IPS-15b (cell line): Measurements from ENCODE around the gene SDHAF1.
"Not testable (repeated sequence)": the region's sequence is repeated elsewhere in the genome, so short reads cannot be mapped to it uniquely, and the experiment has no call there.

ENCODE experiments used
- H3K27me3 ChIP-seq: one replicate; pipeline ENCODE4 v1.6.1; 2013; ENCODE audit warnings: low read length; ENCODE audit not compliant: control insufficient read depth, insufficient read depth
- H3K36me3 ChIP-seq: one replicate; pipeline ENCODE4 v1.6.1; 2013; ENCODE audit warnings: low read length; ENCODE audit not compliant: control insufficient read depth, insufficient read depth
- H3K4me1 ChIP-seq: one replicate; pipeline ENCODE4 v1.6.1; 2013; ENCODE audit warnings: mild to moderate bottlenecking, low read length; ENCODE audit not compliant: control insufficient read depth, insufficient read depth
- H3K4me3 ChIP-seq: one replicate; pipeline ENCODE4 v1.5.1; 2013; ENCODE audit warnings: low read depth, low read length
- H3K9ac ChIP-seq: one replicate; pipeline ENCODE4 v1.6.1; 2013; ENCODE audit warnings: low read depth, mild to moderate bottlenecking, low read length
- H3K9me3 ChIP-seq: one replicate; pipeline ENCODE4 v1.6.1; 2013; ENCODE audit warnings: mild to moderate bottlenecking, low read length; ENCODE audit not compliant: control insufficient read depth, insufficient read depth

Gene SDHAF1

GRCh38 chr19:35973487-35973886, 21.5 kb upstream of the SDHAF1 start:
- no peak overlapping the region for H3K9ac ChIP-seq
- no peaks in the 10 kb centered on the region for H3K9me3 ChIP-seq
- no peaks in the 10 kb centered on the region for H3K36me3 ChIP-seq
- no peaks in the 10 kb centered on the region for H3K27me3 ChIP-seq
- no peak overlapping the region for H3K4me3 ChIP-seq
- no peaks in the 10 kb centered on the region for H3K4me1 ChIP-seq

DNA sequence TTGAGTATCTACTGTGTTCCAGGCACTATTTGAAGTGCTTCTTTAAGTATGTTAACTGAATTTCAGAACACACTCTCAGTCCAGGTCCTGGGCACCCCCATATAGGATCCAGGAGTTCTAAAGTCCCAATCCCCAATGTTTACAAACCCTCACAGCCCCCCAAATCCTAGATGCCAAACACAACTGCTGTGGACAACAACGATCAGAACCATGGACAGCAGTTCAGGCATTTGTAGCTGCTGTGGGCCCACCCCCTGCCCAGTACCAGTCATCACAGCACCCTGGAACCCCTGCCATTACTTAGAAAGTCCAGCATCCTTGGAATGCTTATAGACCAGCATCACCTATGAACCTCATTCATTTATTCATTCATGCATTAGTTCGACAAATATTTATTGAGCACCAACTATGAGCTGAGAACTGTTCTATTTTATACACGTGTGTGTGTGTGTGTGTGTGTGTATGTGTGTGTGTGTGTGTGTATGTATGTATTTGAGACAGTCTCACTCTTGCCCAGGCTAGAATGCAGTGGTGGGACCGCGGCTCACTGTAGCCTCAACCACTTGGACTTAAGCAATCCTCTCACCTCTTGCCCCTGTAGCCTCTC, 19.3 kb upstream of the SDHAF1 start:
- Histone ChIP-seq H3K4me1 (no peaks in the 10 kb centered on the region), H3K36me3 (no peaks in the 10 kb centered on the region), H3K27me3 (no peaks in the 10 kb centered on the region), H3K4me3 (no peak overlapping the region), H3K9me3 (no peaks in the 10 kb centered on the region), H3K9ac (no peak overlapping the region)

GRCh38 chr19:35977446-35978222, 17.4 kb upstream of the SDHAF1 start:
- Histone ChIP-seq H3K27me3 (peaks cover 3% of the 10 kb centered on the region), H3K4me1 (no peaks in the 10 kb centered on the region), H3K9ac (no peak overlapping the region), H3K4me3 (no peak overlapping the region), H3K9me3 (no peaks in the 10 kb centered on the region), H3K36me3 (no peaks in the 10 kb centered on the region)

GRCh38 chr19:35978271-35978670, 16.7 kb upstream of the SDHAF1 start:
- H3K9me3 ChIP-seq, result no peaks in the 10 kb centered on the region
- H3K4me1 ChIP-seq, result no peaks in the 10 kb centered on the region
- no peak overlapping the region for H3K4me3 ChIP-seq
- H3K27me3 ChIP-seq, result peaks cover 3% of the 10 kb centered on the region
- no peak overlapping the region for H3K9ac ChIP-seq
- no peaks in the 10 kb centered on the region for H3K36me3 ChIP-seq

DNA sequence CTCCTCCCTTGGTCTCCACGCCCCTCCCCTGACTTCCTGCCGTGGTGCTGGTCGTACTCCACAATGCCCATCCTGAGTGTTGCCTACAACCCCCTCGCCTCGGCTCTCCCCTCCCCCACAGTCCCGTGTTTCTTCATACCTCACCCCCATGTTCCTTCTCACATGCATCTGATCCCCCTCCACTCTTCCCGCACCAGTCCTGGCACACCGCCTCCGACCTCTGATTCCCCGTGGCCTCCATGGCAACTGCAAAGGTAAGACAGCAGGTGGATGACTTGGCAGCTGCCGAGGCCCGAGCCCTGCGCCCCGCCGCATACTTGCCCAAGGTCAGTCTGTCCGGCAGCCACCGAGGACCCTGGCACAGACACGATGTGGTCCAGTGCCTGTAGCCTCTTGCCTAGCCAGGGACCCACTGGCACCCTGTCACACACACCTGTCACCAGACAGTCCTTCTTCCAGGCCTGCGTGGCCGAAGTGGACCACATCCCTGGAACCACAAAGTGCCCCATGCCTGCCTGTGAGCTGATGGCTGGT, 16.1 kb upstream of the SDHAF1 start:
- peaks cover 6% of the 10 kb centered on the region for H3K27me3 ChIP-seq
- H3K4me3 ChIP-seq, result no peak overlapping the region
- H3K9ac ChIP-seq, result no peak overlapping the region
- no peaks in the 10 kb centered on the region for H3K9me3 ChIP-seq
- H3K4me1 ChIP-seq, result no peaks in the 10 kb centered on the region
- H3K36me3 ChIP-seq, result no peaks in the 10 kb centered on the region

DNA sequence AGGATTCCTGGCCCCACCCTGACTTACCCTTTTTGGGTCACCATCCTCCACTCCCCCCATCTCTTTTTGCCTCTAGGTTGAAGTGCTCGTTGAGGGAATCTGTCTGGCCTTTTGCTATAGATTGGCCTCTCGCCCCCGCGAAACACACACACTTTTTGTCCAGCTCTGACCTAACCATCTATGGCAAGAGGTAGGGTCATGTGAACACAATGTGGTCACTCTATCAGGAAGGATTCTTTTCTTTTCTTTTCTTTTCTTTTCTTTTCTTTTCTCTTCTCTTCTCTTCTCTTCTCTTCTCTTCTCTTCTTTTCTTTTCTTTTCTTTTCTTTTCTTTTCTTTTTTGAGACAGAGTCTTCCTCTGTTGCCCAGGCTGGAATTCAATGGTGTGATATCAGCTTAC, 14.0 kb upstream of the SDHAF1 start:
- H3K36me3 ChIP-seq, H3K9me3 ChIP-seq, H3K4me3 ChIP-seq, H3K4me1 ChIP-seq, H3K9ac ChIP-seq: not testable (repeated sequence)
- H3K27me3 ChIP-seq, result peaks cover 15% of the 10 kb centered on the region

GRCh38 chr19:35983177-35983576, 11.8 kb upstream of the SDHAF1 start:
- peaks cover 20% of the 10 kb centered on the region for H3K27me3 ChIP-seq
- H3K9ac ChIP-seq, result no peak overlapping the region
- H3K9me3 ChIP-seq, result no peaks in the 10 kb centered on the region
- no peaks in the 10 kb centered on the region for H3K36me3 ChIP-seq
- no peaks in the 10 kb centered on the region for H3K4me1 ChIP-seq
- no peak overlapping the region for H3K4me3 ChIP-seq

GRCh38 chr19:35986111-35986510, 8.9 kb upstream of the SDHAF1 start:
- Histone ChIP-seq H3K9me3 (no peaks in the 10 kb centered on the region), H3K27me3 (peaks cover 20% of the 10 kb centered on the region), H3K4me1 (no peaks in the 10 kb centered on the region), H3K4me3 (no peak overlapping the region), H3K36me3 (no peaks in the 10 kb centered on the region), H3K9ac (no peak overlapping the region)

DNA sequence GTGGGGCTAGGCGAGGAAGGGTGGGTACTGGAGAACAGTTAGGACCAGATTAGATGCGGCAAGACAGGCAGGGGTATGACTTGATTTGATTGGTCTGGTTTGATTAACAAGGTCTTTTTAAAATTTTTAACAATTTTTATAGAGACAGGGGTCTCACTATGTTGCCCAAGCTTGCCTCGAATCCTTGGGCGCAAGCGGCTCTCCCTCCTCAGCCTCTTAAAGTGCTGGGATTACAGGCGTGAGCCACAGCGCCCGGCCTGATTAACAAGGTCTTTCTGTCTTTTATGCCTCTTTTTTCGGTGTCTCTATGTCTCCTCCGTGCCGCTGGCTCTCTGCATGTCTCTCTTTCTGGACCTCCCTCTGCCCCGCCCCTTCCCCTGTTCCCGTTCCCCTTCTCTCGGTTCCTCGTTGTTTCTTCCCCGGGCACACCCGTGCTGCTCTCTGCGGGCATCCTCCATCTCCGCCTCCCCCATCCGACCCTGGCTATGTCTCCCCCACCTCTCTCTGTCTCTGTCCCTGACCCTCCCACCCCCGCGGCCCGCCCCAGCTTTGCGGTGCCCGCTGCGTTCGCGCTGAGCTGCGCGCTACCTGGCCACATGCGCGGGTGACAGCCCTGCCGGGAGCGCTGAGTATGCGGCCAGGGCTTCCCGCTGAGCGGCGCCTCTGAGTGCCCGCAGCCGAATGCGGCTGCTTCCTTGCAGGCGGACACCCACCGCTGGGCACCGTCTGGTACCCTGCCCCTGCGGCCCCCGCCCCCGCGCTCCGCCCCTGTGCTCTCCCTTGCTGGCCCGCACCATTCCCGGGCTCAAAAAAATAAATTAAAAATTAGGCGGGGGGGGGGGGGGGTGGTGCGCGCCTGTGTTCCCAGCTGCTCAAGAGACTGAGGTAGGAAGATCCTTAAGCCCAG, 8.1 kb upstream of the SDHAF1 start:
- Histone ChIP-seq H3K27me3 (peaks cover 17% of the 10 kb centered on the region), H3K4me3 (peak overlapping the region; percentile 41), H3K9me3 (no peaks in the 10 kb centered on the region), H3K4me1 (no peaks in the 10 kb centered on the region), H3K9ac (no peak overlapping the region), H3K36me3 (no peaks in the 10 kb centered on the region)

GRCh38 chr19:35987571-35987896, 7.5 kb upstream of the SDHAF1 start:
- Histone ChIP-seq H3K9ac (no peak overlapping the region), H3K4me3 (no peak overlapping the region), H3K36me3 (no peaks in the 10 kb centered on the region), H3K9me3 (no peaks in the 10 kb centered on the region), H3K4me1 (no peaks in the 10 kb centered on the region), H3K27me3 (peaks cover 17% of the 10 kb centered on the region)

DNA sequence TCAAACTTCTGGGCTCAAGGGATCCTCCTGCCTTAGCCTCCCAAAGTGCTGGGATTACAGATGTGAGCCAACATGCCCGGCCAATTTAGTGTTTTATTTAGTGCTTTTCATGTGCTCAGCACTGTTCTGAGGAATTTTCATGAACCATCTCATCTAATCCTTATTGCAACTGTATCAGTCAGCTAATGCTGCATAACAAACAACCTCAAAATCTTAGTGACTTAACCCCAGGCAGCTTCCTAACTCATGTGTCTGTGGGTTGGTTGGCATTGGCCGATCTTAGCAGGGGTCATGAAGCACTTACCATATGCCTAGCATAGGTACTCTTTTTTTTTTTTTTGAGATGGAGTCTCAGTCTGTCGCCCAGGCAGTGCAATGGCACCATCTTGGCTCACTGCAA, 6.2 kb upstream of the SDHAF1 start:
- Histone ChIP-seq H3K36me3 (no peaks in the 10 kb centered on the region), H3K4me3 (no peak overlapping the region), H3K9me3 (no peaks in the 10 kb centered on the region), H3K27me3 (peaks cover 15% of the 10 kb centered on the region), H3K4me1 (no peaks in the 10 kb centered on the region), H3K9ac (no peak overlapping the region)
